AG09309 (cell line): ENCODE measurements around the gene NDC1.

Experiments
- DNase-seq: peaks from one replicate; pipeline ENCODE4 v3.0.0-alpha.2; 2010; ENCODE audit warnings: low read depth
- H3K4me3 ChIP-seq: 2 replicates; pipeline ENCODE4 v1.5.1; 2011; ENCODE audit warnings: mild to moderate bottlenecking, low read depth, low read length, moderate library complexity; ENCODE audit not compliant: control insufficient read depth
- TF ChIP-seq, protein P1 (sequence below): IDR thresholded peaks from 2 replicates; pipeline ENCODE4 v1.5.1; 2011; ENCODE audit warnings: mild to moderate bottlenecking, low read depth, low read length, inconsistent platforms; ENCODE audit not compliant: insufficient read depth, control insufficient read depth; ENCODE audit errors: missing control alignments

The NDC1 gene

GRCh38 chr1:53868565-53868964 is 30.5 kb upstream of the NDC1 start:
- TF ChIP-seq, protein P1, sequence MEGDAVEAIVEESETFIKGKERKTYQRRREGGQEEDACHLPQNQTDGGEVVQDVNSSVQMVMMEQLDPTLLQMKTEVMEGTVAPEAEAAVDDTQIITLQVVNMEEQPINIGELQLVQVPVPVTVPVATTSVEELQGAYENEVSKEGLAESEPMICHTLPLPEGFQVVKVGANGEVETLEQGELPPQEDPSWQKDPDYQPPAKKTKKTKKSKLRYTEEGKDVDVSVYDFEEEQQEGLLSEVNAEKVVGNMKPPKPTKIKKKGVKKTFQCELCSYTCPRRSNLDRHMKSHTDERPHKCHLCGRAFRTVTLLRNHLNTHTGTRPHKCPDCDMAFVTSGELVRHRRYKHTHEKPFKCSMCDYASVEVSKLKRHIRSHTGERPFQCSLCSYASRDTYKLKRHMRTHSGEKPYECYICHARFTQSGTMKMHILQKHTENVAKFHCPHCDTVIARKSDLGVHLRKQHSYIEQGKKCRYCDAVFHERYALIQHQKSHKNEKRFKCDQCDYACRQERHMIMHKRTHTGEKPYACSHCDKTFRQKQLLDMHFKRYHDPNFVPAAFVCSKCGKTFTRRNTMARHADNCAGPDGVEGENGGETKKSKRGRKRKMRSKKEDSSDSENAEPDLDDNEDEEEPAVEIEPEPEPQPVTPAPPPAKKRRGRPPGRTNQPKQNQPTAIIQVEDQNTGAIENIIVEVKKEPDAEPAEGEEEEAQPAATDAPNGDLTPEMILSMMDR = no peak
- H3K4me3 ChIP-seq = no peak overlapping the region
- no peak for DNase-seq

DNA sequence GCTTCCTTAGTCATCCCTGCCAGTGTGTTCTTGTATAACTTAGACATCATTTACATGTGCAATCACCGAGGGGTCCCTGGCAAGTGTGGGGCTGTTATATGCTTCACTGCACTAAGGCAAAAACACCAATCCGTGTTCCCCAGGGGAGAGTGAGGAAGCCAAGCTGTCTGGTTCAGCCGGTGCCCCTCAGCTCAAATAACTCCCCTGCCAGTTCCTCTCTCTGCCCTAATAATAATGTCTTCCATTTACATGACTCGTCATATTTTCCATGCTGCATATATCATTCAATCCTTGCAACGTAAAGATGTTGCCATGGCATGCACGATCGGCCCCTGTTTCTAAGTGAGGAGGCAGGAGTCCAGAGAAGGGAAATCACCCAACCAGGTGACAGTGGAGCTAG is 24.4 kb upstream of the NDC1 start:
- DNase-seq = no peak
- TF ChIP-seq, protein P1 = no peak
- H3K4me3 ChIP-seq = no peak overlapping the region

GRCh38 chr1:53860967-53861411 is 22.9 kb upstream of the NDC1 start:
- DNase-seq = peak; percentile 18
- H3K4me3 ChIP-seq = no peak overlapping the region
- TF ChIP-seq, protein P1 = peak; percentile 89

DNA sequence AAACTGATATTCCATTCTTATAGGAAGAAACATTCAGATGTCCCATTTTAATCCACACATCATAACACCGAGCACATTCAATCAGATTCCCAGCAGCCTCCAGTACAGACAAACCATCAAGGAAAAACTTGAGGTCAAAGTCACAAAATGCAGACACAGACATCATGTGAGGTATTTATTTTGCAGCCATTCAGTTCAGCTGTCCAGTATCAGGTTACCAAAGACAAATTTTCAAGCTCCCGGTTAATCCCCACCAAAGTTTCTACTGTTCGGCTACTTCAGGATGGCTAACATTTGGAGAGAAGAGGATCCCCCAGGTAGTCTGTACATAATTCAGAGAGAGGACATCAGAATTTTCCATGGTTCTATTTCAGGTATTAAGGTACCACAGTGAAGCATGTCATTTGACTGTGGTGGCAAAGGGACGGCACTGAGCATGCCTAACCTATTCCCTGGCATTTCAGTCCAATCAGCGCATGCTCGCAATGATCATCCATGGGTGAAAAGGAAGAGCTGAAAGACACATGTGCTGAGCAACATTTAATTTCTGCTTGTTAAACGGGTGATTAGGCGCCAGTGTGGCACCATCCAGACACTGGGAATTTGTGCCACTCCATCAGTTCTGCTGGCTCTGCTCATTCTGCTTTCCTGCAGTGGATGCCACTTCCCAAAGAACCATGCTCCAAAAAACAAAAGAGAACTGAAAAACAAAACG is 13.6 kb upstream of the NDC1 start:
- H3K4me3 ChIP-seq = no peak overlapping the region
- TF ChIP-seq, protein P1 = no peak
- DNase-seq = no peak

GRCh38 chr1:53850082-53850673 is 12.1 kb upstream of the NDC1 start:
- DNase-seq = no peak

DNA sequence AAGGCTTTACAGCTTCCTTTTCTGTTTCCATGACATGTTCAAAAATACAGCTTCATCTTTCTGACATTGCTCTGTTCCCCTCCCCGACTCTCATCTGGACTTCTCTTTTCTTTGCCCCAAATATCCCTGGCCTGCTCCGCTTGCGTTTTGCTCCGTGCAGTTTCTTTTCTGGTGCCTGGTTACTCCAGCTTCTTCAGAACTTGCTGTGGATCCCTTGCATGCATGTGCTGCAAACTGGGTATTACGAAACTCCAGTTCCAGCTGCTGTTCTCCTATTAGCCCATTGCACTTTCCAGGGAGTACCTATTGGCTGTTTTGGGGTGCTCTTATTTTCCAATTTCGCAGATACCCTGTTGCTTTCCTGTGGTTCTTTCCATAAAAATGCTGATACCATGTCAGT is 9.9 kb upstream of the NDC1 start:
- H3K4me3 ChIP-seq = no peak overlapping the region
- TF ChIP-seq, protein P1 = no peak
- DNase-seq = no peak

More at GRCh38 chr1:53850082-53850673, 12.1 kb upstream of the NDC1 start:
- TF ChIP-seq, protein P1 = no peak
- H3K4me3 ChIP-seq = no peak overlapping the region

- no peak for DNase-seq
- H3K4me3 ChIP-seq = no peak overlapping the region
- TF ChIP-seq, protein P1 = no peak
These were observed 4.3 kb upstream of the NDC1 start for GRCh38 chr1:53842347-53842746.
